Mesenchymal stem cell (in vitro differentiated cells and primary cell): ENCODE results near the gene VSTM2L.
A peak's percentile ranks its signal among the peaks of the same experiment; 100 is the strongest.

Source experiments
- DNase-seq: peaks from one replicate; pipeline ENCODE4 v3.0.0-alpha.2; 2013
- H2AFZ ChIP-seq: one replicate; pipeline ENCODE4 v1.6.1; 2013; ENCODE audit warnings: low read depth, mild to moderate bottlenecking, control low read depth, inconsistent platforms, low read length, moderate library complexity
- H2AK5ac ChIP-seq: 2 replicates; pipeline ENCODE4 v1.6.1; 2013; ENCODE audit warnings: low read length, moderate library complexity, mild to moderate bottlenecking, inconsistent platforms; ENCODE audit not compliant: severe bottlenecking
- H2BK120ac ChIP-seq: one replicate; pipeline ENCODE4 v1.6.1; 2013; ENCODE audit warnings: low read depth, mild to moderate bottlenecking, inconsistent platforms, low read length, moderate library complexity
- H2BK12ac ChIP-seq, 2 experiments: one replicate each; pipeline ENCODE4 v1.6.1; 2013; ENCODE audit warnings: inconsistent platforms in 2 of 2, low read length in 2 of 2, mild to moderate bottlenecking in 2 of 2, moderate library complexity in 2 of 2, control low read depth in 1 of 2
- H2BK15ac ChIP-seq: one replicate; pipeline ENCODE4 v1.6.1; 2013; ENCODE audit warnings: mild to moderate bottlenecking, low read depth, inconsistent platforms; ENCODE audit not compliant: poor library complexity, severe bottlenecking
- H2BK5ac ChIP-seq: 2 replicates; pipeline ENCODE4 v1.6.1; 2013; ENCODE audit warnings: low read depth, mild to moderate bottlenecking, low read length, control low read depth, inconsistent platforms; ENCODE audit not compliant: poor library complexity, severe bottlenecking
- H3K14ac ChIP-seq, 2 experiments: one replicate each; pipeline ENCODE4 v1.6.1; 2013; ENCODE audit warnings: inconsistent platforms in 2 of 2, low read length in 2 of 2, control low read depth in 1 of 2, mild to moderate bottlenecking in 1 of 2, moderate library complexity in 1 of 2
- H3K18ac ChIP-seq, 2 experiments: one replicate each; pipeline ENCODE4 v1.6.1; 2013; ENCODE audit warnings: inconsistent platforms in 2 of 2, low read length in 2 of 2, control low read depth in 1 of 2, low read depth in 1 of 2, mild to moderate bottlenecking in 1 of 2
- H3K23ac ChIP-seq, 2 experiments: one replicate each; pipeline ENCODE4 v1.6.1; 2013; ENCODE audit warnings: inconsistent platforms in 2 of 2, low read length in 2 of 2, mild to moderate bottlenecking in 2 of 2, moderate library complexity in 2 of 2, control low read depth in 1 of 2
- H3K27ac ChIP-seq: 2 replicates; pipeline ENCODE4 v1.5.1; 2013; ENCODE audit warnings: mild to moderate bottlenecking, moderate library complexity, low read length, control low read depth, inconsistent platforms; ENCODE audit not compliant: poor library complexity, severe bottlenecking
- H3K27me3 ChIP-seq, 2 experiments: 2 replicates each; pipeline versions ENCODE4 v1.6.1 to v1.7.0; 2013; ENCODE audit warnings: low read length in 2 of 2, mild to moderate bottlenecking in 2 of 2, moderate library complexity in 2 of 2, control low read depth in 1 of 2, inconsistent platforms in 1 of 2; ENCODE audit not compliant: control insufficient read depth in 1 of 2, insufficient read depth in 1 of 2
- H3K36me3 ChIP-seq, 2 experiments: 2 replicates each; pipeline versions ENCODE4 v1.6.1 to v1.7.0; 2013; ENCODE audit warnings: low read length in 2 of 2, control low read depth in 1 of 2, inconsistent platforms in 1 of 2, low read depth in 1 of 2, mild to moderate bottlenecking in 1 of 2; ENCODE audit not compliant: insufficient read depth in 2 of 2, control insufficient read depth in 1 of 2
- H3K4ac ChIP-seq, 2 experiments: one replicate each; pipeline ENCODE4 v1.6.1; 2013; ENCODE audit warnings: inconsistent platforms in 2 of 2, low read length in 2 of 2, mild to moderate bottlenecking in 2 of 2, moderate library complexity in 2 of 2, control low read depth in 1 of 2, low read depth in 1 of 2
- H3K4me1 ChIP-seq: 2 replicates; pipeline ENCODE4 v1.6.1; 2013; ENCODE audit warnings: low read depth, low read length, control low read depth; ENCODE audit not compliant: control insufficient read depth, insufficient read depth
- H3K4me2 ChIP-seq: 2 replicates; pipeline ENCODE4 v1.6.1; 2013; ENCODE audit warnings: low read length, mild to moderate bottlenecking, inconsistent platforms; ENCODE audit not compliant: poor library complexity, severe bottlenecking
- H3K4me3 ChIP-seq, 2 experiments: 2 replicates each; pipeline versions ENCODE4 v1.5.1 to v1.7.0; 2013; ENCODE audit warnings: low read length in 2 of 2, mild to moderate bottlenecking in 2 of 2, control low read depth in 1 of 2, low read depth in 1 of 2; ENCODE audit not compliant: insufficient read depth in 1 of 2
- H3K79me1 ChIP-seq: replicated peaks from 2 replicates; pipeline ENCODE4 v1.6.1; 2013; ENCODE audit warnings: mild to moderate bottlenecking, control low read depth, low read length, inconsistent platforms; ENCODE audit not compliant: poor library complexity, severe bottlenecking
- H3K9ac ChIP-seq: 2 replicates; pipeline ENCODE4 v1.7.0; 2013; ENCODE audit warnings: mild to moderate bottlenecking, low read length, moderate library complexity
- H3K9me3 ChIP-seq: 2 replicates; pipeline ENCODE4 v1.7.0; 2013; ENCODE audit warnings: mild to moderate bottlenecking, low read length; ENCODE audit not compliant: control insufficient read depth
- H4K8ac ChIP-seq: one replicate; pipeline ENCODE4 v1.6.1; 2013; ENCODE audit warnings: inconsistent platforms, mild to moderate bottlenecking, low read length, moderate library complexity
- H4K91ac ChIP-seq: one replicate; pipeline ENCODE4 v1.6.1; 2013; ENCODE audit warnings: mild to moderate bottlenecking, low read length, inconsistent platforms
- WGBS: methylation state at CpG from one replicate; pipeline ENCODE4 v1.1.7; 2013; ENCODE audit warnings: mixed read lengths; 5-methylcytosine and 5-hydroxymethylcytosine counted together

VSTM2L gene

DNA sequence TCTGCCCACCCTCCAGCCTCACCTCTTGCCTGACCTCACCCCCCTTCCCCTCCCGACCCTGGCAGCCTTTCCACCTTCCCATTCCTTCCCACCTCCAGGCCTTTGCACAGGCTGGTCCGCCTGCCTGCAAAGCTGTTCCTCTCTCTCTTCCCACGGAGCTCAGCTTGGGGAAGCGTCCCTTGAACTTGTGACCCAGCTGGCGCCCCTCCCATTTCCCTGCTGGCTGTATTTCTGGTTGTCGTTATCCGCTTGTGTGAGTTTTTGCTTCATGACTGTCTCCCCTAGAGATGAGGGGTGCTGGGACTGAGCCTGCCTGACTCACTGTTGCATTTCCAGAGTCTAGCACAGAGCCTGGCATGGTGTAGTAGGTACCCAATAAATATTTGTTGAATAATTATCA, 32.5 kb downstream of the VSTM2L start:
- H3K4me1 ChIP-seq, result no peaks in the 10 kb centered on the region
- no peak overlapping the region for H2BK5ac ChIP-seq
- H3K27ac ChIP-seq, result no peak overlapping the region
- no peak overlapping the region for H2AK5ac ChIP-seq
- no peak overlapping the region for H2BK12ac ChIP-seq
- H3K4ac ChIP-seq, result no peak overlapping the region
- no peak overlapping the region for H4K91ac ChIP-seq
- H3K79me1 ChIP-seq, result no peaks in the 10 kb centered on the region
- H3K27me3 ChIP-seq, result peaks cover 37 to 38% of the 10 kb centered on the region in 2 experiments
- H3K14ac ChIP-seq, result no peak overlapping the region
- H4K8ac ChIP-seq, result no peak overlapping the region
- H3K9ac ChIP-seq, result no peak overlapping the region
- DNase-seq, result no peak
- no peak overlapping the region for H3K18ac ChIP-seq
- no peak overlapping the region for H2AFZ ChIP-seq
- H2BK120ac ChIP-seq, result no peak overlapping the region
- no peak overlapping the region for H3K23ac ChIP-seq
- no peaks in the 10 kb centered on the region for H3K9me3 ChIP-seq
- WGBS, result 66% methylated on average over 7 of the region's 7 CpGs
- no peak overlapping the region for H3K4me3 ChIP-seq
- H3K36me3 ChIP-seq, result peaks cover 0 to 2% of the 10 kb centered on the region in 2 experiments
- H2BK15ac ChIP-seq, result no peak overlapping the region
- no peak overlapping the region for H3K4me2 ChIP-seq

DNA sequence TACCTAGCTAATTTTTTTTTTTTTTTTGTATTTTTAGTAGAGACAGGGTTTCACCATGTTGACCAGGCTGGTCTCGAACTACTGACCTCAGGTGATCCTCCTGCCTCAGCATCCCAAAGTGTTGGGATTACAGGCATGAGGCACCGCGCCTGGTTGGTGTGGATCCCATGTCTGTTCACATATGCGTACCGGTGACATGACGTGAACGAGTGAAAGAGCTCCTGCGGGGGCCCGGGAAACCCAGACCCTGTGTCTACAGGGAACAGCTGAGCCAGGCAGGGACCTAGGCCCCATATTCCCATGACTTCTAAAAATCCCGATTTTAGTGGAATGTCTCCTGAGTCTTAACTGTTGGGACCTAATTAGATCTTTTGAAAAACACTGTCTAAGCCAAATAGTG, 33.1 kb downstream of the VSTM2L start:
- no peaks in the 10 kb centered on the region for H3K9me3 ChIP-seq
- 93% methylated on average over 10 of the region's 10 CpGs for WGBS
- no peak overlapping the region for H3K9ac ChIP-seq
- H3K36me3 ChIP-seq, result peaks cover 0 to 2% of the 10 kb centered on the region in 2 experiments
- H3K27ac ChIP-seq, result no peak overlapping the region
- H2BK12ac ChIP-seq, result no peak overlapping the region
- no peak overlapping the region for H3K14ac ChIP-seq
- H3K4me3 ChIP-seq, result no peak overlapping the region
- H2BK5ac ChIP-seq, result no peak overlapping the region
- no peaks in the 10 kb centered on the region for H3K79me1 ChIP-seq
- H2AK5ac ChIP-seq, result no peak overlapping the region
- H3K18ac ChIP-seq, result no peak overlapping the region
- H3K4me1 ChIP-seq, result no peaks in the 10 kb centered on the region
- H2BK15ac ChIP-seq, result no peak overlapping the region
- H4K8ac ChIP-seq, result no peak overlapping the region
- no peak overlapping the region for H4K91ac ChIP-seq
- no peak overlapping the region for H3K4me2 ChIP-seq
- no peak overlapping the region for H3K23ac ChIP-seq
- DNase-seq, result no peak
- H2BK120ac ChIP-seq, result no peak overlapping the region
- H3K4ac ChIP-seq, result no peak overlapping the region
- no peak overlapping the region for H2AFZ ChIP-seq
- peaks cover 32 to 36% of the 10 kb centered on the region in 2 experiments for H3K27me3 ChIP-seq

DNA sequence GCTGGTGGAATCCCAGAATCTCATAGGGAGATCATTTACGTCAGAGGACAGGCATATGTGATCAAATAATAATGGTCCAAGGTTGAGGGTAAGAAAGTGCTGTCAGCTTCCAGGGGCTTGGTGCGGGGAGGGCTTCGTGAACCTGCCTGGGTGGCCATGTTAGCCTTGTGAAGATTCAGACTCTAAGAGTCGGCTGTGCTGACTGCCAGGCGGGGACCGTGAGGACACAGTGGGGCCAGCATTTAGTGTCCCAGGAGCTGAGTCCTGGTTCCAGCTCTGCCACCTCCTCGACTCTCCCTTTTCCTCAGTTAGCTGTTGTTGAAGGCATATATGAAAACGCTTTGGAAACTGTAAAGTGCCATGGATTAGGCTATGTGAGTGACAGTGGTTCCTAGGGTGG, 33.5 kb downstream of the VSTM2L start:
- Histone ChIP-seq H2AFZ (no peak overlapping the region), H3K4me2 (no peak overlapping the region), H2BK120ac (no peak overlapping the region), H3K9me3 (no peaks in the 10 kb centered on the region), H3K4me1 (no peaks in the 10 kb centered on the region), H3K4ac (no peak overlapping the region), H2AK5ac (no peak overlapping the region), H2BK5ac (no peak overlapping the region), H3K23ac (no peak overlapping the region), H2BK15ac (no peak overlapping the region), H3K9ac (no peak overlapping the region), H3K36me3 (peaks cover 0 to 2% of the 10 kb centered on the region in 2 experiments), H3K18ac (no peak overlapping the region), H3K4me3 (no peak overlapping the region), H3K27ac (no peak overlapping the region), H2BK12ac (no peak overlapping the region), H4K8ac (no peak overlapping the region), H3K79me1 (no peaks in the 10 kb centered on the region), H4K91ac (no peak overlapping the region), H3K14ac (no peak overlapping the region), H3K27me3 (peaks cover 32 to 34% of the 10 kb centered on the region in 2 experiments)
- DNase-seq, result no peak
- WGBS, result 92% methylated on average over 8 of the region's 8 CpGs

DNA sequence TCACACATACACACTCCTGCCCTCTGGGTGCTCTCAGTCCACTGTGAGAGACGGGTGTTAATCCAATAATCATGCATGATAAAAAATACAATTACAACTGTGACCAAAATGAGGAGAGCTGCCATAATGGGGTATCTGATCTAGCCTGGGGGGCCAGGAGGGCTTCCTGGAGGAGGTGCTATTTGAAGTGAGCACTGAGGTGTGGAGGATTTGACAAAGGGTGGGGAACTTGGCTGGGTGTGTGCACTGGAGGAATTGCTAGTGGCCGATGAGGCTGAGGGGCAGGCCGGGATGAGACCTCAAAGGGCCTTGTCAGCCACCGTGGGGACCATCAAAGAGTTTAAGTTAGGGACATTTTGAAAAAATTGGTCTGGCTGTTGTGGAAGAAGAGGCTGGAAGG, 34.8 kb downstream of the VSTM2L start:
- no peak overlapping the region for H3K18ac ChIP-seq
- no peak overlapping the region for H4K91ac ChIP-seq
- 79% methylated on average over 4 of the region's 4 CpGs for WGBS
- H3K4me1 ChIP-seq, result no peaks in the 10 kb centered on the region
- no peaks in the 10 kb centered on the region for H3K79me1 ChIP-seq
- H3K27me3 ChIP-seq, result peaks cover 20 to 26% of the 10 kb centered on the region in 2 experiments
- peak overlapping the region; percentile 13 for H2BK15ac ChIP-seq
- H3K4me2 ChIP-seq, result no peak overlapping the region
- H2BK120ac ChIP-seq, result no peak overlapping the region
- DNase-seq, result no peak
- no peak overlapping the region for H2AFZ ChIP-seq
- no peaks in the 10 kb centered on the region for H3K9me3 ChIP-seq
- H3K9ac ChIP-seq, result no peak overlapping the region
- no peak overlapping the region for H3K27ac ChIP-seq
- no peak overlapping the region for H2AK5ac ChIP-seq
- H2BK12ac ChIP-seq, result no peak overlapping the region
- no peak overlapping the region for H3K14ac ChIP-seq
- no peak overlapping the region for H3K4me3 ChIP-seq
- H3K4ac ChIP-seq, result no peak overlapping the region
- no peak overlapping the region for H4K8ac ChIP-seq
- H3K23ac ChIP-seq, result no peak overlapping the region
- peaks cover 0 to 2% of the 10 kb centered on the region in 2 experiments for H3K36me3 ChIP-seq
- no peak overlapping the region for H2BK5ac ChIP-seq
